ENCODE measurements around the gene FSHR. TPM values are rescaled to one million over a fixed set of nuclear protein-coding genes. Genes with fewer than 3 reads are reported as not detected.

FSHR gene
- total RNA-seq, 6 donors from 2014 or later: not detected

GRCh38 chr2:49033394-49034185 lies 120.7 kb downstream of the FSHR start:
- ATAC-seq (ENCODE audit: low FRiP score in 2 of 2): no peak
- H3K27ac ChIP-seq: no peak overlapping the region
- TF ChIP-seq EP300 (IDR thresholded peaks at IDR 0.05) (no peak), POLR2AphosphoS5 (IDR thresholded peaks at IDR 0.05) (no peak), POLR2A (IDR thresholded peaks at IDR 0.05) (no peak)
- TF ChIP-seq, protein P1, sequence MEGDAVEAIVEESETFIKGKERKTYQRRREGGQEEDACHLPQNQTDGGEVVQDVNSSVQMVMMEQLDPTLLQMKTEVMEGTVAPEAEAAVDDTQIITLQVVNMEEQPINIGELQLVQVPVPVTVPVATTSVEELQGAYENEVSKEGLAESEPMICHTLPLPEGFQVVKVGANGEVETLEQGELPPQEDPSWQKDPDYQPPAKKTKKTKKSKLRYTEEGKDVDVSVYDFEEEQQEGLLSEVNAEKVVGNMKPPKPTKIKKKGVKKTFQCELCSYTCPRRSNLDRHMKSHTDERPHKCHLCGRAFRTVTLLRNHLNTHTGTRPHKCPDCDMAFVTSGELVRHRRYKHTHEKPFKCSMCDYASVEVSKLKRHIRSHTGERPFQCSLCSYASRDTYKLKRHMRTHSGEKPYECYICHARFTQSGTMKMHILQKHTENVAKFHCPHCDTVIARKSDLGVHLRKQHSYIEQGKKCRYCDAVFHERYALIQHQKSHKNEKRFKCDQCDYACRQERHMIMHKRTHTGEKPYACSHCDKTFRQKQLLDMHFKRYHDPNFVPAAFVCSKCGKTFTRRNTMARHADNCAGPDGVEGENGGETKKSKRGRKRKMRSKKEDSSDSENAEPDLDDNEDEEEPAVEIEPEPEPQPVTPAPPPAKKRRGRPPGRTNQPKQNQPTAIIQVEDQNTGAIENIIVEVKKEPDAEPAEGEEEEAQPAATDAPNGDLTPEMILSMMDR (IDR thresholded peaks at IDR 0.05): no peak

DNA sequence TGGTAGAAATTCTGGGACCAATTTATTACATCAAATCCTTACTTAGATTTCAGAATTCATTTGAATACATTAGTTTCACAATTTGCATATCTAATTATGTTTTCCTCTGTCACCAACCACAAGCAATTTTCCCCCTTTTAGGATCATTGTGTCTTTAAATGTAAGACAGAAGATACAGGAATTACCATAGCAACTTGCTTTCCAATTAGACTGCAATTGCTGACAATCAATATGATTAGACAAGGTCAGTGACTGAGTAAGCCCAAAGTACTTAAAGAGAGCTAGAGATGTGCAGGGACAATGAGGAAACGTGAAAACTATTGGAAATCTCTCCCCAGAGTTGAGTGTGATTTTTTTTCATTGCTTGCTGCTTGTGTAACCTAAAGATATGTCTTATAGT lies 121.4 kb downstream of the FSHR start:
- no peaks in the 10 kb centered on the region for H3K4me1 ChIP-seq
- ATAC-seq (ENCODE audit: low FRiP score in 2 of 2) (no peak), DNase-seq (no peak)
- H3K4me3 ChIP-seq: no peak overlapping the region
- H3K27ac ChIP-seq: no peak overlapping the region
- WGBS, 2 donors: 43 to 50% methylated on average over 1 of the region's 1 CpG
- H3K36me3 ChIP-seq: no peaks in the 10 kb centered on the region
- H3K9me3 ChIP-seq: no peaks in the 10 kb centered on the region
- no peaks in the 10 kb centered on the region for H3K27me3 ChIP-seq
- TF ChIP-seq POLR2AphosphoS5 (IDR thresholded peaks at IDR 0.05) (no peak), POLR2A (IDR thresholded peaks at IDR 0.05) (no peak), EP300 (IDR thresholded peaks at IDR 0.05) (no peak)
- TF ChIP-seq, protein P1 (IDR thresholded peaks at IDR 0.05): no peak

More at GRCh38 chr2:49033394-49034185, 120.7 kb downstream of the FSHR start:
- H3K27me3 ChIP-seq: no peaks in the 10 kb centered on the region
- no peaks in the 10 kb centered on the region for H3K36me3 ChIP-seq
- no peak overlapping the region for H3K4me3 ChIP-seq
- no peaks in the 10 kb centered on the region for H3K9me3 ChIP-seq
- WGBS, 2 donors: 65 to 67% methylated on average over 4 of the region's 4 CpGs
- no peak for DNase-seq
- no peaks in the 10 kb centered on the region for H3K4me1 ChIP-seq

GRCh38 chr2:49032126-49032525 lies 122.2 kb downstream of the FSHR start:
- no peak for DNase-seq
- no peak for ATAC-seq (ENCODE audit: low FRiP score in 2 of 2)
- Histone ChIP-seq H3K27me3 (no peaks in the 10 kb centered on the region), H3K9me3 (no peaks in the 10 kb centered on the region), H3K36me3 (no peaks in the 10 kb centered on the region), H3K27ac (no peak overlapping the region), H3K4me3 (no peak overlapping the region), H3K4me1 (no peaks in the 10 kb centered on the region)
- TF ChIP-seq POLR2AphosphoS5 (IDR thresholded peaks at IDR 0.05): no peak
- TF ChIP-seq, protein P1 (IDR thresholded peaks at IDR 0.05): no peak
- no peak for TF ChIP-seq POLR2A (IDR thresholded peaks at IDR 0.05)
- no peak for TF ChIP-seq EP300 (IDR thresholded peaks at IDR 0.05)
- WGBS, 2 donors: 81 to 90% methylated on average over 1 of the region's 1 CpG

DNA sequence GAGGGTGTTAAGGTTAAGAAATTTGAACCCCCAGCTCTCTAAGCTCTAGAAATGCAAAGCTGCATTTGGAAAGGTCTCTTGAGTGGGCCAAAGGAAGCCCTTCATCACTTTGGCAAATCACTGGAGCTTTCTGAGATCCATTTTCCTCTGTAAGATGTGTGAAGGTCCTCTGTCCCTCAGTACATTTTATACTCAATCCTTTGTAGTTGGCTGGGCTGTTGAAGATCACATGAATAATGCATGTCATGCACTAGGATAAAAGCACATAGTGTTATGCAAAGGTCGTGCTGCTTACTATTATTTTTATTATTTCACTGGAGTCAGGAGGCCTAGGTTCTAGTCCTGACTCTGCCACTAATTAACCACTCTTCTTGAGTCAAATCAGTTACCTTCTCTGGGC lies 124.9 kb downstream of the FSHR start:
- Histone ChIP-seq H3K4me1 (no peaks in the 10 kb centered on the region), H3K27me3 (no peaks in the 10 kb centered on the region)

More for the DNA sequence above, 124.9 kb downstream of the FSHR start:
- TF ChIP-seq EP300 (IDR thresholded peaks at IDR 0.05): no peak
- TF ChIP-seq, protein P1 (IDR thresholded peaks at IDR 0.05): no peak
- no peak for TF ChIP-seq POLR2AphosphoS5 (IDR thresholded peaks at IDR 0.05)
- Histone ChIP-seq H3K27ac (no peak overlapping the region), H3K9me3 (no peaks in the 10 kb centered on the region), H3K36me3 (no peaks in the 10 kb centered on the region), H3K4me3 (no peak overlapping the region)
- DNase-seq (no peak), ATAC-seq (ENCODE audit: low FRiP score in 2 of 2) (no peak)
- WGBS, 2 donors: 54 to 63% methylated on average over 1 of the region's 1 CpG

Data from upper lobe of left lung (tissue), 6 donors.